GM10266 (cell line): ENCODE data around the gene CTNND2.
"Not testable (repeated sequence)": the region's sequence is repeated elsewhere in the genome, so short reads cannot be mapped to it uniquely, and the experiment has no call there.

Experiments used
- DNase-seq: peaks from one replicate; pipeline ENCODE4 v3.0.0; 2012; ENCODE audit errors: extremely low spot score
- CTCF ChIP-seq: IDR thresholded peaks from 2 replicates; pipeline ENCODE4 v1.5.1; 2012; ENCODE audit warnings: mild to moderate bottlenecking, low read depth; ENCODE audit not compliant: control insufficient read depth, insufficient read depth; ENCODE audit errors: missing control alignments

Gene CTNND2

GRCh38 chr5:11069041-11069440, 835.2 kb downstream of the CTNND2 start:
- no peak for TF ChIP-seq CTCF
- no peak for DNase-seq

DNA sequence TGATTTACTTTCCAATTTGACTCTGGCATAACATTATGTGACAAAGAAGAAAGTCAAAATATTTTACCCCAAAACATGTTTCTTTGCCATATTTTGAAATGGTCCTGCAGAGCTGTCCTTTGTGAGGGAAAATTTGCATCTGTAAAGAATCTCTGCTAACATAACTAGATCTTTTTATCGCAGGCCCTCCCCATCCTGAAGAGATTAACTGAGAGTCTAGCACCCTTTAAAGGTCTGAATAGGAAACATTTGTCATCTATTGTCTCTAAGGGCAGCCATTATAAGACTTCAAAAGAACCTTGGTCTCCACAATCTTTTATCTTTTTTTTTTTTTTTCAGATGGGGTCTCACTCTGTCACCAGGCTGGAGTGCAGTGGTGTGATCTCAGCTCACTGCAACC, 838.5 kb downstream of the CTNND2 start:
- not testable (repeated sequence) for DNase-seq

DNA sequence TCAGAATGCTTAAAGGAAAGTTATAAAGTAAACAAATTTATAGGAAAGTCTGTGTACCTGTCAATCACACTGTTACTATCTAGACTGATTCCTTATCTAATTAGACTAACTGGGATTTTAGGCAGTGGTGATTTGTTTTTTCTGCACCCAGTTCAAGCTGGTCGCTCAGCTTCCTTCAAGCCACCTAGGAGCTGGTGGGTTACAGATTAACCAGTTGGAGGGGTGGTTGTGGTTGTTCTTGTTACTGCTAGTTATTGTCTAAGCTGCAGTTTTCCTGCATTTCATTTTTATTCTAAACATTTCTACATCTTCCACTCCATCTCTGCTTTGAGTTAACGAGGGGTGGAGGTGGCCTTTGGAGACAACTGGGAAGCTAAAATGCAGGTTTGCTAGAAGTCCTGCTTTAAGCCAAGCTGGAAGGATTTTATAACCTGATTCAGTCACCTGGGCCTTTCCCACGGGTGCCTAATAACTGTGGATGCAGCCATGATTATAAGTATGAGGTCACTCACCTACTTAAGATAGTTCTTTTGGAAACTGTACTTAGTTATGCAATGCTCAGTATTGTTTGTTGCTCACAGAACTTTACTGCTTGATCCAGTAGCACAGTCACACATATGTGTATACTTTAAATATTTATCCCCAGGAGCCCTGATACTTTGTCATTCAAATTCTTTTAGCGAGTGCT, 839.3 kb downstream of the CTNND2 start:
- TF ChIP-seq CTCF, result no peak
- DNase-seq, result no peak

- no peak for DNase-seq
- no peak for TF ChIP-seq CTCF
These were observed 841.8 kb downstream of the CTNND2 start for GRCh38 chr5:11062397-11062796.

GRCh38 chr5:11056560-11056959, 847.7 kb downstream of the CTNND2 start:
- no peak for DNase-seq
- no peak for TF ChIP-seq CTCF

DNA sequence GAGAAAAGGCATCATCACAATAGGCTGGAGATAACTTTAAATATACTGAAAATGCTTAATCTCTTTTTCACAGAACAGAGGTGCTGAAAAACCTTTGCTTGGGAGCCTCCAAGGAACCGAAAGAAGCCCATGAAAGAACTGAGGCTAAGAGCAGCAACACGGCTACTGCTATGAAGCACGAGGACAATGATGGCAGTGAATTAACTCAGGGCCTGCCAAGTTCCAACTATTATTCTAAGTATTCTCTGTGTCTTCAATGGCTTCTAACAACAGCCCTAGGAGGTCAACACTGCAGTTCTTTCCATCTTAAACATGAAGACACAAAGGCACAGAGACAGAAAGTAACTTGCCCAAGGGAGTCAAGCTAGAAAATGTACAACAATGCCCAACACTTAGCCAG, 850.2 kb downstream of the CTNND2 start:
- DNase-seq, result no peak
- no peak for TF ChIP-seq CTCF

- DNase-seq, result no peak
- no peak for TF ChIP-seq CTCF
These were observed 851.4 kb downstream of the CTNND2 start for GRCh38 chr5:11052871-11053270.
